Islet of Langerhans (tissue), 1 donor: ENCODE data around the gene NPFFR1.
"Not testable (repeated sequence)": the region's sequence is repeated elsewhere in the genome, so short reads cannot be mapped to it uniquely, and the experiment has no call there.

Source experiments
- FAIRE-seq: peaks from one replicate; lab custom pipeline; 2011; peaks lifted over from hg19 to GRCh38; lab: Jason Lieb, UNC

Gene NPFFR1

DNA sequence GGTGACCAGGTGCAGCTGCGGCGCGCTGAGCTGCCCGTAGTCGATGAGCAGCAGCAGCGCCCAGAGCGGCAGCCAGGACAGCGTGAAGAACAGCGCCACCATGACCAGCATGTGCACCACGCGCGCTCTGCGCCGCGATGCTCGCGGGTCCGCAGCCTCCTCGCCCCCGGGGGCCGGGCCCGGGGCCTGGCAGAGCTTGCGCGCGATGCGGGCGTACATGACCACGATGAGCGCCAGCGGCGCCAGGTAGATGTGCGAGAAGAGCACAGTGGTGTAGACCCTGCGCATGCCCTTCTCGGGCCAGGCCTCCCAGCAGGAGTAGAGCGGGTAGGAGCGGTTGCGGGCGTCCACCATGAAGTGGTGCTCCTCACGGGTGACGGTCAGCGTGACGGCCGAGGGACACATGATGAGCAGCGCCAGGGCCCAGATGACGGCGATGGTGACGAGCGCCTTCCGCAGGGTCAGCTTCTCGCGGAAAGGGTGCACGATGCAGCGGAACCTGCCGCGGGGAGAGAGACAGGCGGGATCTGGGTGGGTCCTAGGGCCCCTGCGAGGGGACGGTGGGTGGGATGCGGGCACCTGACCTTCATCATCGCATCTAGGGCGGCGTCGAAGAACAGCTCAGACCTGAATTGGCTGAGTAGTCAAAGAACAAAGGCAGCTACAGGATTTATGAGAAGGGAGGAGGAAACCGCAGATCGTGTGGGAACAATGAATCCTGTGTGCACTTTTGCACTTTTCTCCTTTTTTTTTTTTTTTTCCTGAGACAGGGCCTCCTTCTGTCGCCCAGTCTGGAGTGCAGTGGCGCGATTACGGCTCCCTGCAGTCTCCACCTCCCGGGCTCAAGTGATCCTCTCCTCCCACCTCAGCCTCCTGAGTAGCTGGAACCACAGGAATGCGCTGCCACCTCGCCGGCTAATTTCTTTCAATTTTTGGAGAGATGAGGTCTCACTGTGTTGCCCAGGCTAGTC, 28.2 kb downstream of the NPFFR1 start:
- FAIRE-seq: no peak

DNA sequence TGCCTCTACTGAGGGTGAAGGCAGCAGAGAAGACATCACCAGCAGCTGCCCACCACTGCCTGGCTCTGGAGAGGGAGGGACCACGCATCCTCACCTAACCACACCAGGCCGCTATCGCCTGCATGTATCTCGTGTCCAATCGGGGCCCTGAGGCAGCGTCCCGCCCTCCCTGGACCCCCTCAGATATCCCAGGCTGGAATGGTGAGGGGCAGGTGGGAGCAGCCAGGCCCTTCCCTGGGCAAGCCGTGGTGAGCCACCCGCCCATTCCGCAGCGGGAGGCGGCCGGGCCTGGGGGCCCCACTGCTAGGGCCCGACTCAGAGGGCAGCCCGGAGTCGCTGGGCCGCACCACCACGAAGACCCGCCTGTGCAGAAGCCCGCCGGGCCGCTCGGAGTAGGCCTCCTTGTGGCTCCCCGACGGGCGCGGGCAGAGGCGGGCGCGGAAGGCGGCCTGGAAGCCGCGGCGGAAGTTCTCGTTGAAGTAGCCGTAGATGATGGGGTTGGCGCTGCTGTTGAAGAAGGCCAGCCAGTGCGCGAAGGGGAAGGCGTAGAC, 29.0 kb downstream of the NPFFR1 start:
- no peak for FAIRE-seq

DNA sequence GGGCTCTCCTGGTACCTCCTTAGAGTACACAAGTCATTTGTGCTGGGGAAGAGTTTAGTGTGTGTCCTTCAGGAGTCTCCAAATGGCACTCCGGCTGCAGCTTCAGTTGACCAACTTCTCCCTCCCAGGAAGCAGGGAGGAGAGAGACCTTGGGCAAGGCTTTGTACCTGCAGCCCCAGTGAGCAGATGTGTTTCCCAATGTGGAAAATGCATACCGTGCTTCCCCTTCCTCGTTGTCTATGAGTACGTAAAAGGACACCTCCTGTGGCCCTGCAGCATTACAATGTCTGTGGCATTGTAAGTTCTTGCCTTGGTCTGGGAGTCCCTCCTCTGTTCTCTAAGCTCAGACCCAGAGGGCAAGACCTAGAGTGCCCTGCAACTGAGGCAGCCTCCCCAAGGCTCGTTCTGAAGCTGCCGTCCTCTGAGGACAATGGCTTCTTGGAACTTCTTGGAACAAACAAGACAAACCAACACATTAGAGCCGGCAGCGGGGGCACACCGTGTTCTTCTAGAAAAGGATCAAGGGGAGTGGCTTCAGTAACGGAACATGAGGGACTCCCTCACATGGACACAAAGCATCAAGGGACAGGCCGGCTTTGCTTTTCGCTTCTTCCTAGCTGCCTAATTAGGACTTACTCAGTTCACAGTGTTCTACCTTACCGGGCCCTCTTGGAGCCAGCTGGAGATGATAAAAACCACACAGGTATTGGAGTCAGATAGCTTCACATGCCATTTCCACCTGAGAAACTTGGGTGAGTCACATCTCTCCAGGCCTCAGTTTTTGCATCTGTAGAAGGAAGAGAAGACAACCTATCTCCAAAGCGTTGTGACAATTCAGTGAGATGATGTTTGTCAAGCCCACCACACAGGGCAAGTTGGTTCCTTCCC, 29.7 kb downstream of the NPFFR1 start:
- FAIRE-seq: no peak

DNA sequence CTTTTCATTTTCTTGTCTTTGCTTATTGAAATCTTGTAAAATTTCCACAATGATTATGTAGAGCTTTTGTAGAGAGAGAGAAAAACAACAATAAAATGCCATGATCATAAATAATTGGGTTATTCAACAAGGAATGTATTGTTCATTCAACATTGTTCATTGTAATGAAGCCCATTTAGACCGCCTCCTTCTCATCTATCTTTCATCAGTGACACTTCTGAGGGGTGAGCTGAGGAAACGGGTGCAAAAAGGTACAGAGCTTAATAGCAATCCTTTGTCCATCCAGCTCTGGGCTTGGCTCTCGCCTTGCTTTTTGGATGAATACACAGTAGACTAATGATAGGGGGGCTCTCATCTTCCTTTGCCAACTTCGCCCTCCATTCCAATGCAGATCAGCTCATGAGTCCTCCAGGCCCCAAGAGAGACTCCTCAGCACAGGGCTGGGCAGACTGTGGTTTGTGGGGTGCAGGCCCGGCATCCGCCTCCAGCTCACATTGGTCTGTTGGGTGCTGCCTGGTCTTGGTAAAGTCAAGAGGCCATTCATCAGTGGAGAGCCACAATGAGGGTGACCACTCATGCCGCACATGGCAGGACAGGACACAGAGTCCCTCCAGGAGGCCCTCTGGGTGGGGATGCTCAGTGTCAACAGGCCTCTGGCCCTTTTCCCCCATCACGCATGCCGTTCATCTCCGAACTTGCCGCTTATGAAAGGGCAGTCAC, 32.7 kb downstream of the NPFFR1 start:
- FAIRE-seq: no peak

- FAIRE-seq: no peak
These were observed 36.4 kb downstream of the NPFFR1 start for GRCh38 chr10:70247360-70247759.

- no peak for FAIRE-seq
These were observed 42.7 kb downstream of the NPFFR1 start for GRCh38 chr10:70241081-70241480.

- FAIRE-seq: not testable (repeated sequence)
These were observed 43.8 kb downstream of the NPFFR1 start for GRCh38 chr10:70239986-70240385.

DNA sequence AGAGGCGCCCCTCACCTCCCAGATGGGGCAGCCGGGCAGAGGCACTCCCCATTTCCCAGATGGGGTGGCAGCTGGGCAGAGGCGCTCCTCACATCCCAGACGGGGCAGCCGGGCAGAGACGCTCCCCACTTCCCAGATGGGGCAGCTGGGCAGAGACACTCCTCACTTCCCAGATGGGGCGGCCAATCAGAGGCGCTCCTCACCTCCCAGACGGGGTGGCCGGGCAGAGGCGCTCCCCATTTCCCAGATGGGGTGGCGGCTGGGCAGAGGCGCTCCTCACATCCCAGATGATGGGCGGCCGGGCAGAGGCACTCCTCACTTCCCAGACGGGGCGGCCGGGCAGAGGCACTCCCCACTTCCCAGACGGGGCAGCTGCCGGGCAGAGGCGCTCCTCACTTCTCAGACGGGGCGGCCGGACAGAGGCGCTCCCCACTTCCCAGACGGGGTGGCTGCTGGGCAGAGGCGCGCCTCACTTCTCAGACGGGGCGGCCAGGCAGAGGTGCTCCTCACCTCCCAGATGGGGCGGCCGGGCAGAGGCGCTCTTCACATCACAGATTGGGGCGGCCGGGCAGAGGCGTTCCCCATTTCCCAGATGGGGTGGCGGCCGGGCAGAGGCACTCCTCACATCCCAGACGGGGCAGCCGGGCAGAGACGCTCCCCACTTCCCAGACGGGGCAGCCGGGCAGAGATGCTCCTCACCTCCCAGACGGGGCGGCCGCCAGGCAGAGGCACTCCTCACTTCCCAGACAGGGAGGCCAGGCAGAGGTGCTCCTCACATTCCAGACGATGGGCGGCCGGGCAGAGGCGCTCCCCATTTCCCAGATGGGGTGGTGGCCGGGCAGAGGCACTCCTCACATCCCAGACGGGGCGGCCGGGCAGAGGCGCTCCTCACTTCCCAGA, 44.5 kb downstream of the NPFFR1 start:
- FAIRE-seq: not testable (repeated sequence)

GRCh38 chr10:70237958-70238536, 45.8 kb downstream of the NPFFR1 start:
- not testable (repeated sequence) for FAIRE-seq

GRCh38 chr10:70234668-70235447, 48.9 kb downstream of the NPFFR1 start:
- FAIRE-seq: no peak

GRCh38 chr10:70233939-70234300, 49.9 kb downstream of the NPFFR1 start:
- no peak for FAIRE-seq

DNA sequence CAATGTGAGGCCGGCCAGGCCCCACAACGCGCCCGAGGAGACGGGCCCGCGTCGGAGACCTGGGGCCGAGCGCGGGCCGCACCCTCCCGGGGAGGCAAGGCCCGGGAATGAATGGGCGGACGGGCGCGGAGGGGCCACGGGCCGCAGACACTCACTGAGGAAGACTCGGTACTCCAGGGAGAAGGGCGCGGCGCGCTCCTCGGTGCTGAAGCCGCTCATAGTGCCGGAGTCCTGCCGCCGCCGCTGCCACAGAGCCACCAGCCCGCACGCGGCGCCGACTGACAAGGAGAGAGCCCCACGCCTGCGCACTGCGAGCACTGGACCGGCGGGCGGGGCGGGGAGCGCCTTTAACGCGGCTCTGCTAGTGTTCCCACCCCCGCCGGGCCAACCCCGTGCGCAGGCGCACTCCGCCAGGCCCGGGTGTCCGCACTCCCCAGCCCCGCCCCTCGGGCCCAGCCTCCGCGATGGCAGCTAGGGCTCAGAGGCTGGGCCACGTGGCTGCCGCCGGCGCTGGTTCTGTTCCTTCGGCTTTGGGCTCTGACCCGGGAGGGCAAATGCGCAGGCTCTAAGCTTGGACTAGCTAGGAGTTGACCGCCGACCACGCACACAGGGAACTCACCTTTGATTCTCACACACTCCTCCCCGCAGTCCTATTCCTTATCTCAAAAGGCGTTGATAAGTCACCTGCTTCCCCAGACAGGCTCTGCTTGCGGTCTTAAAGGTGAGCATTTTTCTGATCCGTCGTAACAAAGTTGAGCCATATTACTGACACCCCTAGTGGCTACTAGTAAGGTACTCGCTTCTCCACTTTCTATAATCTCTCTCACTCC, 50.5 kb downstream of the NPFFR1 start, which contains the start of gene PPA1:
TSS of gene PPA1 (minus strand) at position 321 of the 830 bp plus-strand sequence. CDS start at position 219, 102 bp downstream.
- no peak for FAIRE-seq

GRCh38 chr10:70232859-70233108, 51.0 kb downstream of the NPFFR1 start:
- no peak for FAIRE-seq

- no peak for FAIRE-seq
These were observed 51.5 kb downstream of the NPFFR1 start for GRCh38 chr10:70232155-70232858.

GRCh38 chr10:70228491-70228890, 55.3 kb downstream of the NPFFR1 start:
- no peak for FAIRE-seq

DNA sequence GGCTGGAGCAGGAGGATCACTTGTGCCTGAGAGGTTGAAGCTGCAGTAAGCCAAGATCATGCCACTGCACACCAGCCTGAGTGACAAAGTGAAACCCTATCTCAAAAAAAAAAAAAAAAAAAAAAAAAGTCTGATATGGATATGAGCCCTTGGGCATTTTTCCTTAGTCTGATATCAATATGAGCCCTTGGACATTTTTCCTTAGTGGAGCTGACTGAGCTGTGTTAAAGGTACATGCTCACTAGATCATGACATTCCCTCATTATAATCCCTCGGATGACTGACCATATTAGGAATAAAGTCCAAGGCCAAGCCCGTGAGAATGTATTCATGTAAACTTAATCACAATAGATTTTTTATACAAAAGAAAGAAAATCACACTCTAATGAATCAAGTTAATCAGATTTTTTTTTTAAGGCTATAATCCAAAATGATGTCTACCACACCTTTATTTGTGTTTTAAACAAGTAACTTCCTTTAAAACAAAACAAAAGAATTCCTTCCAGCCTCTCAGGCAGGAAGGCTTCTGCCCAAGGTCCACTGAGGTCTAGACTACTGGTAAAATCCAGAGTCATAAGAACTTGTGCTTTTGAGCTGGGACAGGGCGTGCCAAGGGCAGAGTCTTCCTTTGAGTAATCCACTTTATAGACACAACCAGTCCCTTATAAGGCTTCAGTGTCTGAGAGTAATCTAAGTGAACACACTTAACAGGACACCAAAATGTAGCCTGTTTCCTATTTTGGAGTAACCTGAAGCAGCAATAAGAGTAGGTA, 56.1 kb downstream of the NPFFR1 start:
- no peak for FAIRE-seq

DNA sequence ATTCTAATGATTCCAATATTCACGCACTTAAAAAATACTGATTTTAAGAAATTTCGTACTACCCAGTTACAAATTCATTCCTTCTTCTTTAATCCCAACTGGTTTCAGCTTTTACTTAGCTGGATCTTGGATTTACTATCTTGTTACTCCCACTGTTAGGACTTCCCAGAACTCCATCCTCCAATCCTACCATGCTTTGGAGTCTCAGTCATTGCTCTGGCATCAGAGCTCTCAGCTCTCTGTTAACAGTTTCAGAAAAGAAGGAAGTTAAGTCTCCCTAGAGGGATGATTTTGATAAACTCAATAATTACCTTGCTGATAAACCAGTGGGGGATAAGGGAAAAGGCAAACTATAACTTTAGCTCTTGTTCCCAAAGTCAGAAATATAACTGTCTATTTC, 60.1 kb downstream of the NPFFR1 start:
- FAIRE-seq: no peak
